ENCODE data around the gene GOLGB1. TPM values are rescaled to one million over a fixed set of nuclear protein-coding genes. Genes with fewer than 3 reads are reported as not detected.
"Not testable (repeated sequence)": the region's sequence is repeated elsewhere in the genome, so short reads cannot be mapped to it uniquely, and the experiment has no call there.

The GOLGB1 gene
- total RNA-seq, 1 donor from 2014 or later = 45.8 TPM

GRCh38 chr3:121752261-121752660, 2.7 kb upstream of the GOLGB1 start:
- intact Hi-C loops (cut with micrococcal nuclease) = loop anchor here (5.0 kb wide), 1 partner anchor 85 kb away; the partner anchor contains the start of genes EAF2 and IQCB1

DNA sequence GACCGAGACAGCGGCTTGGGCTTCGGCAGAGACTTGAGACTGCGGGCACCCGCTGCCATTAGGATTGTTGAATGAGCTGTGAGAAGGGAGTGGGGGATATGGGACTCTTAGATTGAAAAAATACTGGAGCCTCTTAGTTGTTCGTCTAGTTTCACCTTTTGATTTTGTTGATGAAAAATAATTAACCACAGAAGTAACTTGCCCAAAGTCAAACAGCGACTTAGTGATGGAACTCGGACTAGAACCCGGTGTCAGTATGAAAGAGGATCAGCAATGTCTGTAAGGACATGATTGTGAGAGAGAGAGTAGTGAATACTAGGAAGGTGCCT, 510 bp upstream of the GOLGB1 start:
- ATAC-seq (no peak), DNase-seq (no peak)
- intact Hi-C loops (cut with micrococcal nuclease) = loop anchor here (5.0 kb wide), 1 partner anchor 87 kb away; the partner anchor contains the start of genes EAF2 and IQCB1

More at GRCh38 chr3:121752261-121752660, 2.7 kb upstream of the GOLGB1 start:
- ATAC-seq (no peak), DNase-seq (no peak)

DNA sequence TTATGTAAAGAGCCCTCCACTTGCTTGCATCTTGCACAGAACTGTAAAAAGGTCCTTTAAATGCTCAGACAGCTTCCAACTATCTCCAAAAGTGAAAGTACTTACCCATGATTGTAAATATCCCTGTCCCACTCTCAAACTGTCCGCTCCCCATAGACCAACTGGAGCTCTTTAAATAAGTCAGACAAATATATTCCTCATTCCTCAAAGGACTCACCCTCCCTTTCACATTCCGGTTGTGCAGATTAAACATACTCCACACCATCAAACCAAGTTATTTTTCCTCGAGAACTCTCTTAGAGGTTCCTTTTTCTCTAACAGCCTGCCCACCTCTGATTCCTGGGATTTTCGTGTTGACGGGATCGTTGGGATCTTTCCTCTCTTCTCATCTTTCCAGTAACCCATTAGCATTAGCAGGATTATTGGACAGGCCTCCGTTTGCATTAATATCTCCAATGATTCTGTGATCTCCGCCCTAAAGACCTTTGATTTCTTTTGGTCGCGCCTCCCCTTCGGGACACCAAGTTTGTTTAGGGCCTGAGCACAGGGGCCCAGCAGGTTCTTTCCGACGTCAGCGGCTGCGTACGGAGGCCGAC, 763 bp downstream of the GOLGB1 start:
- peak; percentile 73 for DNase-seq
- ATAC-seq = peak; percentile 65
- intact Hi-C loops (cut with micrococcal nuclease) = no loop called here

GRCh38 chr3:121747976-121748375, 1.6 kb downstream of the GOLGB1 start:
- DNase-seq (no peak), ATAC-seq (no peak)
- intact Hi-C loops (cut with micrococcal nuclease) = no loop called here

GRCh38 chr3:121743106-121743505, 6.4 kb downstream of the GOLGB1 start:
- ATAC-seq; intact Hi-C loops (cut with micrococcal nuclease); DNase-seq: not testable (repeated sequence)

GRCh38 chr3:121740896-121741295, 8.6 kb downstream of the GOLGB1 start:
- ATAC-seq = no peak

DNA sequence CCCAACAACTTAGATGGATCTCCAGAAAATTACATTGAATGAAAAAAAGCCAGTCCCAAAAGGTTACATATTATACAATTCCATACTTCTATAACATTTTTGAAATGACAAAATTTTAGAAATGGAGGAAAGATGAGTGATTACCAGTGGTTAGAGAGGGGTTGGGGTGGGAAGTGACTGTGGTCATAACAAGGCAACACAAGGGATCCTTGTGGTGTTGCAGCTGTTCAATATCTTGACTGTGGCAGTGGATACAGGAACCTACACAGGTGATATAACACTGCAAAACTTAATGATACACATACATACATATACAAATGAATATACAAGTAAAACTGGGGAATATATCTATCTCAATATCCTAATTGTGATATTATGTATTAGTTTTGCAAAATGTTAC, 9.6 kb downstream of the GOLGB1 start:
- ATAC-seq = no peak
- DNase-seq = no peak
- intact Hi-C loops (cut with micrococcal nuclease) = no loop called here

More at GRCh38 chr3:121740896-121741295, 8.6 kb downstream of the GOLGB1 start:
- DNase-seq = no peak
- intact Hi-C loops (cut with micrococcal nuclease) = no loop called here

DNA sequence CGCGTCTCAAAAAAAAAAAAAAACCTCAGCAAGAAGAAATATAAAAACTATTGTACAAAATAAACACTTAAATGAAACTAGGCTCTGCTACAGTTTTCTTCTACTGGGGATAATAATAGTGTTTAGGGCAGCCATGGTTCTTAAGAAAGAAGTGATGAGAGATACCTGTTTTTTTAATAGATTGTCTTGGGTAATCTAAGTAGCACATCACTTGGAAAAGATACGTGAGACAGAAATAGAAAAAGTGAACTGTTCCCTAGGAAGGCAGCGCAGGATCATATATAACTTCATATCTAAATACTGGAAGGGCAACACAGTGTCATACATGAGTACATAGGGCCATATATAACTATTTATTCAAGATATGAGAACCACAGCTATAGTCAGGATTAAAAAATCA, 11.9 kb downstream of the GOLGB1 start:
- DNase-seq = no peak
- intact Hi-C loops (cut with micrococcal nuclease) = no loop called here
- ATAC-seq = no peak

DNA sequence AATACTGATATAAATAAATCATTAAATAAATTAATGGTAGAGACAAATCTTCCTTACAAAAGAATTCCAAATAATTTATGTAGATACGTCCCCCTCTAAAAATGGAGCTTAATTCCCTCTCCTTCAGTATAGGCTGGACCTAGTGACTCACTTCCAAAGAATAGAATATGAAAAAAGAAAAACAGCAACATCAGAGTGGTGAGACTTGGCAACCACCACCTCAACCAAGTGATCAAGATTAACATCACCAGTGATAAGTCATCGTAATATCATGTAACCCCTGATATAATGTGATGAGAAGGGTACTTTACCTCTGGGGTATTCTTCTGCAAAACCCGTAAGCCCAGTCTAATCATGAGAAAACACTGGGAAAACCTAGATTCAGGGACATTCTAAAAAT, 13.4 kb downstream of the GOLGB1 start:
- DNase-seq (no peak), ATAC-seq (no peak)
- intact Hi-C loops (cut with micrococcal nuclease) = no loop called here

- no peak for DNase-seq
- intact Hi-C loops (cut with micrococcal nuclease) = no loop called here
Observed at GRCh38 chr3:121735047-121735696, 14.4 kb downstream of the GOLGB1 start.

GRCh38 chr3:121730940-121731687, 18.4 kb downstream of the GOLGB1 start:
- DNase-seq = no peak
- intact Hi-C loops (cut with micrococcal nuclease) = no loop called here
- ATAC-seq = peak; percentile 85

More at GRCh38 chr3:121735047-121735696, 14.4 kb downstream of the GOLGB1 start:
- ATAC-seq = no peak

GRCh38 chr3:121724130-121724529, 25.4 kb downstream of the GOLGB1 start:
- ATAC-seq = no peak
- intact Hi-C loops (cut with micrococcal nuclease) = no loop called here

DNA sequence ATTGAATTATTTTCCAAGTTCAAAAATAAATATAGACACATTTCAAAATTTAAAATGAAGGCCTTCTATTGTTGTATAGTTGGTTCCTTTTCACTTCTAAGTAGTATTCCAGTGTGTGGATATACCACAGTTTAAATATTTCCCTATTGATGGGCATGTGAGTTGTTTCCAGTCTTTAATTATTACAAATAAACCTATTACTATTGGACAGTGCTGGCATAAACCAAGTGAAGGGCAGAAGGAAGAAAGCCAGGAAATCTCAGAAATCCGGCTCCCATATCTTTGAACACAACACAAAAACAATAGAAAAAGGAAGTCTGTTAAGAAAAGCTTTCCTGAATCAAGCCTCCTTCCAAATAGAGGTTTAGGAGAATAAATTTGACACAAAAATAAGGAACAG, 26.1 kb downstream of the GOLGB1 start:
- ATAC-seq (no peak), DNase-seq (no peak)
- intact Hi-C loops (cut with micrococcal nuclease) = no loop called here

More at GRCh38 chr3:121724130-121724529, 25.4 kb downstream of the GOLGB1 start:
- no peak for DNase-seq

- intact Hi-C loops (cut with micrococcal nuclease) = no loop called here
- DNase-seq (no peak), ATAC-seq (no peak)
Observed at GRCh38 chr3:121722411-121722810, 27.1 kb downstream of the GOLGB1 start.

GRCh38 chr3:121720163-121720562, 29.4 kb downstream of the GOLGB1 start:
- intact Hi-C loops (cut with micrococcal nuclease) = no loop called here
- peak; percentile 65 for ATAC-seq

DNA sequence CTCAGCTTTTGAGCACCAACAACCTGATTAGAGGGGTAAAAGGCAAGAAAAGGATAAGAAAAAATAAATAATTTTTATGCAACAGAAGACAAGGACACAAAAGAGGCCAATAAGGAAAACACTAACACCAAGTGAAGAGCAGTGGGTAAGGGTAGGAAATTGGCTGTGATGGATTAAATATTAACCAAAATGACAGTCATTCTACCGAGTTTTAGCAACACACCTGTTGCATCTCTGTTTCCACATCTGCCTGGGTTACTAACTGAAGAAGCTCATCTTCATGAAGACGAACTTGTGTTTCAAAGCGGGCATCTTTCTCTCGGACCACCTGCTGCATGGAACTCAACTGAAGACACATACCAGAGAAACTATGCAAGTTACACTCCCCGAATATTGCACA, 30.1 kb downstream of the GOLGB1 start:
- DNase-seq = no peak
- intact Hi-C loops (cut with micrococcal nuclease) = no loop called here
- ATAC-seq = no peak

More at GRCh38 chr3:121720163-121720562, 29.4 kb downstream of the GOLGB1 start:
- DNase-seq = no peak

GRCh38 chr3:121718205-121718846, 31.2 kb downstream of the GOLGB1 start:
- ATAC-seq = no peak
- no peak for DNase-seq
- intact Hi-C loops (cut with micrococcal nuclease) = no loop called here

DNA sequence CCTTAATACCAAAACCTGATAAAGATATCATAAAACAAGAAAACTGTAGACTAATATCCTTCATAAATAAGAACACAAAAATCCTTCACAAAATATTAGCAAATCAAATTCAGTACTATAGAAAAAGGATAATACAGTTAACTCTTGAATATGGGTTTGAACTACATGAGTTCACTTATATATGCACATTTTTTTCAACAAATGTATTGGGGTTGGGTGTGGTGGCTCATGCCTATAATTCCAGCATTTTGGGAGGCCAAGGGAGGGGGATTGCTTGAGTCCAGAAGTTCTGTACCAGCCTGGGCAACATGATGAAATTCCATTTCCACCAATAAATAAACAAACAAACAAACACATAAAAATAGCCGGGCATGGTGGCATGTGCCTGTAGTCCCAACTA, 39.2 kb downstream of the GOLGB1 start:
- ATAC-seq = no peak
- DNase-seq = no peak
- intact Hi-C loops (cut with micrococcal nuclease) = no loop called here

- DNase-seq = no peak
- no peak for ATAC-seq
- intact Hi-C loops (cut with micrococcal nuclease) = no loop called here
Observed at GRCh38 chr3:121707531-121708273, 41.8 kb downstream of the GOLGB1 start.

Measured in left ventricle myocardium superior (tissue), 1 donor.